Pancreas (tissue), 10 donors: ENCODE data around the gene EIF4H. TPM values are rescaled to one million over a fixed set of nuclear protein-coding genes. Genes with fewer than 3 reads are reported as not detected.
A peak's percentile ranks its signal among the peaks of the same experiment; 100 is the strongest.

Source experiments
- ATAC-seq, 4 donors: fragments of 200-7000 bp; cut with Tn5 transposase; one replicate each; pipeline versions ENCODE4 v1.8.0 to v1.9.1; 2020; ENCODE audit warnings: mild to moderate bottlenecking in 4 of 4, moderate library complexity in 4 of 4
- DNase-seq, 6 donors: peaks; one replicate each; pipeline ENCODE4 v3.0.0-alpha.2; 2020
- FAIRE-seq: peaks from 2 replicates; lab custom pipeline; 2012; peaks lifted over from hg19 to GRCh38; lab: Jason Lieb, UNC
- H3K27ac ChIP-seq, 4 donors: fragments of 200-600 bp; sonication (generic); 1 replicate in 3 of 4; 2 replicates in 1 of 4; pipeline versions ENCODE4 v1.5.0 to v1.8.0; 2020
- H3K27me3 ChIP-seq, 4 donors: fragments of 200-600 bp; one replicate each; pipeline ENCODE4 v1.8.0; 2021
- H3K36me3 ChIP-seq, 3 donors: fragments of 200-600 bp; sonication (generic) in 1 of 3; one replicate each; pipeline versions ENCODE4 v1.5.0 to v1.8.0; 2020 to 2021
- H3K4me1 ChIP-seq, 3 donors: fragments of 200-600 bp; one replicate each; pipeline ENCODE4 v1.8.0; 2021
- H3K4me3 ChIP-seq, 4 donors: fragments of 200-600 bp; sonication (generic) in 2 of 4; one replicate each; pipeline versions ENCODE4 v1.5.0 to v1.8.0; 2020 to 2021
- H3K9me3 ChIP-seq, 4 donors: fragments of 200-600 bp; one replicate each; pipeline ENCODE4 v1.8.0; 2021
- WGBS, 2 donors: extraction: QIAGEN DNeasy Blood & Tissue Kit; methylation state at CpG; one replicate each; pipeline ENCODE4 v1.1.7; 2013; 5-methylcytosine and 5-hydroxymethylcytosine counted together
- intact Hi-C, 3 donors: fragments of 100-400 bp; cut with DNase I; formaldehyde crosslinking; loops; one replicate each; pipeline versions ENCODE4 v1.11.1 to v1.14.2; 2022
- polyA plus RNA-seq, 2 donors: library from polyadenylated mRNA; stranded (reverse); fragments of 200-250 nt; gene quantifications; one replicate each; pipeline ENCODE4 v1.2.3, GENCODE V29; 2013
- total RNA-seq, 6 donors: library from RNA; stranded (reverse); fragmentation: NEBNext Ultra II Directional in 4 of 6; extraction: Animal tissue kit (Norgen Biotek cat#: 25700) in 4 of 6; gene quantifications; one replicate each; pipeline versions ENCODE4 v1.2.1 to v1.2.4, GENCODE V29; 2021 to 2023
- TF ChIP-seq, protein P1 (sequence below), 4 donors: fragments of 200-600 bp; sonication (generic) in 3 of 4; IDR thresholded peaks; one replicate each; pipeline versions ENCODE4 v1.5.0 to v1.8.0; 2021; ENCODE audit warnings: antibody characterized with exemption in 4 of 4
- donor health status: healthy with polysubstance abuse.
- donor health status: DM: no; HTN: no; CAD: no; lungs with moderate emphysema.
- donor health status: DM: no; HTN: no; CAD: no.
- donor health status: control.
- donor health status: control.
- donor health status: Bipolar disorder and iron deficiency.
- donor health status: DM: yes; HTN: yes; CAD: no.
- donor health status: DM: no; HTN: no; CAD: no.
- donor health status: DM: no; HTN: no; CAD: no.
- donor health status: DM: yes; HTN: yes; CAD: no.

EIF4H gene
- total and polyA plus RNA-seq, 8 donors, result 73.0 to 195 (median 130) TPM

DNA sequence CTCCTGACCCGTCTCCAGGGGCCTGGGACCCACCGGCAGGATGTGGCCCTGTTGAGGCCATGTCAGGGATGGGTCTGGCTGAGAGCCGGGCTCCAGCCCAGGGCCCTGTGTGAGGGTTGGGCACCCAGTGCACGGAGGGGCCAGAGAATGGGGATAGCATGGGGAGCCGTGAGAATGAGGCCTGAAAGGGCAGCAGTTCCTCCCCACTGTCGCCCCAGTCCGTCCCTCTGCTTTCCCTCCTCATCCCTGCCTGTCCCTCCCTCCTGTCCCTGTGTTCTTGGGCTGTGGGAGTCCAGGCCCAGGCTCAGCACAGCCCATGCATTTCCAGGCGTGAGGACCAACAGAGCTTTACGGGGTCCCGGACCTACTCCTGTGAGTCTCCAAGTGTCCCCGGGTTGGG is 45.3 kb downstream of the EIF4H start:
- intact Hi-C loops, result loop anchor here in 1 of 3 donors (10.0 kb wide), 1 partner anchor 185 kb away; no protein-coding TSS in a partner anchor
- TF ChIP-seq, protein P1, sequence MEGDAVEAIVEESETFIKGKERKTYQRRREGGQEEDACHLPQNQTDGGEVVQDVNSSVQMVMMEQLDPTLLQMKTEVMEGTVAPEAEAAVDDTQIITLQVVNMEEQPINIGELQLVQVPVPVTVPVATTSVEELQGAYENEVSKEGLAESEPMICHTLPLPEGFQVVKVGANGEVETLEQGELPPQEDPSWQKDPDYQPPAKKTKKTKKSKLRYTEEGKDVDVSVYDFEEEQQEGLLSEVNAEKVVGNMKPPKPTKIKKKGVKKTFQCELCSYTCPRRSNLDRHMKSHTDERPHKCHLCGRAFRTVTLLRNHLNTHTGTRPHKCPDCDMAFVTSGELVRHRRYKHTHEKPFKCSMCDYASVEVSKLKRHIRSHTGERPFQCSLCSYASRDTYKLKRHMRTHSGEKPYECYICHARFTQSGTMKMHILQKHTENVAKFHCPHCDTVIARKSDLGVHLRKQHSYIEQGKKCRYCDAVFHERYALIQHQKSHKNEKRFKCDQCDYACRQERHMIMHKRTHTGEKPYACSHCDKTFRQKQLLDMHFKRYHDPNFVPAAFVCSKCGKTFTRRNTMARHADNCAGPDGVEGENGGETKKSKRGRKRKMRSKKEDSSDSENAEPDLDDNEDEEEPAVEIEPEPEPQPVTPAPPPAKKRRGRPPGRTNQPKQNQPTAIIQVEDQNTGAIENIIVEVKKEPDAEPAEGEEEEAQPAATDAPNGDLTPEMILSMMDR (IDR thresholded peaks at IDR 0.05), result no peak

GRCh38 chr7:74220229-74220628 is 46.1 kb downstream of the EIF4H start:
- Histone ChIP-seq H3K4me3 (no peak overlapping the region), H3K36me3 (no peaks in the 10 kb centered on the region), H3K4me1 (no peaks in the 10 kb centered on the region), H3K27me3 (no peaks in the 10 kb centered on the region), H3K9me3 (no peaks in the 10 kb centered on the region), H3K27ac (no peak overlapping the region)
- 83% methylated on average over 9 of the region's 9 CpGs for WGBS, 2 donors
- intact Hi-C loops, result no loop called here
- ATAC-seq (no peak), FAIRE-seq (no peak), DNase-seq (peak in 1 of 6 donors; percentile 58)
- TF ChIP-seq, protein P1 (IDR thresholded peaks at IDR 0.05), result no peak

More for the DNA sequence above, 45.3 kb downstream of the EIF4H start:
- FAIRE-seq (no peak), ATAC-seq (no peak), DNase-seq (no peak)
- Histone ChIP-seq H3K27ac (no peak overlapping the region), H3K9me3 (no peaks in the 10 kb centered on the region), H3K27me3 (no peaks in the 10 kb centered on the region), H3K36me3 (no peaks in the 10 kb centered on the region), H3K4me3 (no peak overlapping the region), H3K4me1 (no peaks in the 10 kb centered on the region)
- WGBS, 2 donors, result 90 to 91% methylated on average over 9 to 11 of the region's 11 CpGs

GRCh38 chr7:74221713-74222112 is 47.6 kb downstream of the EIF4H start:
- H3K27me3 ChIP-seq, result no peaks in the 10 kb centered on the region

GRCh38 chr7:74222851-74223710 is 48.9 kb downstream of the EIF4H start:
- no peaks in the 10 kb centered on the region for H3K9me3 ChIP-seq
- no peaks in the 10 kb centered on the region for H3K4me1 ChIP-seq
- TF ChIP-seq, protein P1 (IDR thresholded peaks at IDR 0.05), result no peak
- DNase-seq (no peak), FAIRE-seq (no peak), ATAC-seq (no peak)
- no peak overlapping the region for H3K27ac ChIP-seq
- no peaks in the 10 kb centered on the region for H3K36me3 ChIP-seq
- intact Hi-C loops, result no loop called here
- 87 to 90% methylated on average over 17 of the region's 17 CpGs for WGBS, 2 donors
- no peak overlapping the region for H3K4me3 ChIP-seq
- no peaks in the 10 kb centered on the region for H3K27me3 ChIP-seq

More at GRCh38 chr7:74221713-74222112, 47.6 kb downstream of the EIF4H start:
- Histone ChIP-seq H3K9me3 (no peaks in the 10 kb centered on the region), H3K4me3 (no peak overlapping the region), H3K4me1 (no peaks in the 10 kb centered on the region), H3K36me3 (no peaks in the 10 kb centered on the region), H3K27ac (no peak overlapping the region)
- intact Hi-C loops, result no loop called here
- ATAC-seq, result no peak
- peak in 1 of 6 donors; percentile 53 for DNase-seq
- 93 to 97% methylated on average over 11 of the region's 11 CpGs for WGBS, 2 donors
- TF ChIP-seq, protein P1 (IDR thresholded peaks at IDR 0.05), result no peak
- no peak for FAIRE-seq
